Measurements from ENCODE around the gene PTGES3L.

DNA sequence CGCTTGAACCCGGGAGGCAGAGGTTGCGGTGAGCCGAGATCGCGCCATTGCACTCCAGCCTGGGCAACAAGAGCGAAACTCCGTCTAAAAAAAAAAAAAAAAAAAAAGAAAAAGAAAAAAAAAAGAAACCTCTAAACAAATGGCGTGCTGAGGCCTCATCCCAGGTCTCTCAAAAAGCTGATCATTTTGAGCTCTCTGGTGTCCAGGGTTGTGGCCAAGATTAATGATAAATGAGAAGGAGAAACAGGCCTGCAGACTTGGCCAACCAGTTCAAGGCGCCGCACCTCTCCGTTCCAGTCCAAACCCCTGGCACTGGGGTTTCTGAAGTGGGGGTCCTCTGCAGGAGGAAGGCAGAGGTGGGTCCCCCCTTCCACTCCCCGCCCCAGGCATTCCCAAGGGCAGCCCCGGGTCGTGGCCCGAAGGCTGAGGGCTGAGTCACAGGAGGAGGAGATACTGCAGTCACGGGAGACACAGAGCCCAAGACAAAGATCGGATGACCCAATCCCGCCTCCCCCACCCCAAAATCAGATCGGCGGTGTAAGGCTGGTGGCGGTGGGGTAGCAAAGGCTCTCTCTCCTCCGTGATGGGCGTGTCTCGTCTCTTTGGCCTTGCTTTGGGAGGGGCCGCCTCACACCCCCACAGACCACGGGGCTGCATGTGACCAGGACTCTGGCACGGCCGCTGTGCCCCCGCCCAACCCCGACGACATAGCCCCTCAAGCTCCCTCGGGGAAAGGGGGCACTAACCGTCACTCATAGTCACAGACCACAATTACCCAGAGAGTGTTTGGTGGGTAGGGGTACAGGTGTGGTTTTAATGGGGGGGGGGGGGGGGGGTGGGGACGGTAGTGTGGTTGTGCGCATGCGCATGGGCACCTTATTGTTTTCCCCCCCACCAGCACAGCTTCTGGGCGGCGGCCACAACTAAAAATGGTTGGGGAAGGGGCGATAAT, 41.2 kb upstream of the PTGES3L start:
- TF ChIP-seq, protein P1, sequence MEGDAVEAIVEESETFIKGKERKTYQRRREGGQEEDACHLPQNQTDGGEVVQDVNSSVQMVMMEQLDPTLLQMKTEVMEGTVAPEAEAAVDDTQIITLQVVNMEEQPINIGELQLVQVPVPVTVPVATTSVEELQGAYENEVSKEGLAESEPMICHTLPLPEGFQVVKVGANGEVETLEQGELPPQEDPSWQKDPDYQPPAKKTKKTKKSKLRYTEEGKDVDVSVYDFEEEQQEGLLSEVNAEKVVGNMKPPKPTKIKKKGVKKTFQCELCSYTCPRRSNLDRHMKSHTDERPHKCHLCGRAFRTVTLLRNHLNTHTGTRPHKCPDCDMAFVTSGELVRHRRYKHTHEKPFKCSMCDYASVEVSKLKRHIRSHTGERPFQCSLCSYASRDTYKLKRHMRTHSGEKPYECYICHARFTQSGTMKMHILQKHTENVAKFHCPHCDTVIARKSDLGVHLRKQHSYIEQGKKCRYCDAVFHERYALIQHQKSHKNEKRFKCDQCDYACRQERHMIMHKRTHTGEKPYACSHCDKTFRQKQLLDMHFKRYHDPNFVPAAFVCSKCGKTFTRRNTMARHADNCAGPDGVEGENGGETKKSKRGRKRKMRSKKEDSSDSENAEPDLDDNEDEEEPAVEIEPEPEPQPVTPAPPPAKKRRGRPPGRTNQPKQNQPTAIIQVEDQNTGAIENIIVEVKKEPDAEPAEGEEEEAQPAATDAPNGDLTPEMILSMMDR (IDR thresholded peaks at IDR 0.05): no peak
- no peak for TF ChIP-seq POLR2AphosphoS5 (IDR thresholded peaks at IDR 0.05; ENCODE audit: low read depth, low read length)
- TF ChIP-seq, protein P2, sequence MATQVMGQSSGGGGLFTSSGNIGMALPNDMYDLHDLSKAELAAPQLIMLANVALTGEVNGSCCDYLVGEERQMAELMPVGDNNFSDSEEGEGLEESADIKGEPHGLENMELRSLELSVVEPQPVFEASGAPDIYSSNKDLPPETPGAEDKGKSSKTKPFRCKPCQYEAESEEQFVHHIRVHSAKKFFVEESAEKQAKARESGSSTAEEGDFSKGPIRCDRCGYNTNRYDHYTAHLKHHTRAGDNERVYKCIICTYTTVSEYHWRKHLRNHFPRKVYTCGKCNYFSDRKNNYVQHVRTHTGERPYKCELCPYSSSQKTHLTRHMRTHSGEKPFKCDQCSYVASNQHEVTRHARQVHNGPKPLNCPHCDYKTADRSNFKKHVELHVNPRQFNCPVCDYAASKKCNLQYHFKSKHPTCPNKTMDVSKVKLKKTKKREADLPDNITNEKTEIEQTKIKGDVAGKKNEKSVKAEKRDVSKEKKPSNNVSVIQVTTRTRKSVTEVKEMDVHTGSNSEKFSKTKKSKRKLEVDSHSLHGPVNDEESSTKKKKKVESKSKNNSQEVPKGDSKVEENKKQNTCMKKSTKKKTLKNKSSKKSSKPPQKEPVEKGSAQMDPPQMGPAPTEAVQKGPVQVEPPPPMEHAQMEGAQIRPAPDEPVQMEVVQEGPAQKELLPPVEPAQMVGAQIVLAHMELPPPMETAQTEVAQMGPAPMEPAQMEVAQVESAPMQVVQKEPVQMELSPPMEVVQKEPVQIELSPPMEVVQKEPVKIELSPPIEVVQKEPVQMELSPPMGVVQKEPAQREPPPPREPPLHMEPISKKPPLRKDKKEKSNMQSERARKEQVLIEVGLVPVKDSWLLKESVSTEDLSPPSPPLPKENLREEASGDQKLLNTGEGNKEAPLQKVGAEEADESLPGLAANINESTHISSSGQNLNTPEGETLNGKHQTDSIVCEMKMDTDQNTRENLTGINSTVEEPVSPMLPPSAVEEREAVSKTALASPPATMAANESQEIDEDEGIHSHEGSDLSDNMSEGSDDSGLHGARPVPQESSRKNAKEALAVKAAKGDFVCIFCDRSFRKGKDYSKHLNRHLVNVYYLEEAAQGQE (IDR thresholded peaks at IDR 0.05; ENCODE audit: insufficient read depth in 1 of 2, low read depth in 2 of 2, low read length in 1 of 2): no peak
- no peak for TF ChIP-seq SIN3A (IDR thresholded peaks at IDR 0.05; ENCODE audit: borderline replicate concordance, insufficient read depth, low read depth, low read length)
- TF ChIP-seq TCF7L2 (IDR thresholded peaks at IDR 0.05; ENCODE audit: low read depth, low read length): no peak
